AG10803 (cell line): ENCODE results near the gene CSRP1.

ENCODE experiments used
- DNase-seq: peaks from one replicate; pipeline ENCODE4 v3.0.0; 2010; ENCODE audit warnings: low read depth
- H3K4me3 ChIP-seq: 2 replicates; pipeline ENCODE4 v1.5.1; 2011; ENCODE audit warnings: mild to moderate bottlenecking, low read length, control low read depth
- CTCF ChIP-seq: conservative IDR thresholded peaks from 2 replicates; pipeline ENCODE4 v1.5.1; 2011; ENCODE audit warnings: mild to moderate bottlenecking, low read length, control low read depth, inconsistent platforms

The CSRP1 gene

GRCh38 chr1:201542309-201543035 is 35.5 kb upstream of the CSRP1 start:
- no peak for TF ChIP-seq CTCF
- peak; percentile 83 for DNase-seq
- H3K4me3 ChIP-seq = peak overlapping the region; percentile 24

GRCh38 chr1:201540846-201541735 is 34.2 kb upstream of the CSRP1 start:
- peak overlapping the region; percentile 94 for H3K4me3 ChIP-seq
- DNase-seq = no peak
- no peak for TF ChIP-seq CTCF

GRCh38 chr1:201539561-201540431 is 32.9 kb upstream of the CSRP1 start:
- TF ChIP-seq CTCF = no peak
- peak; percentile 58 for DNase-seq

GRCh38 chr1:201538612-201539551 is 32.0 kb upstream of the CSRP1 start, which contains the start of gene NAV1:
Gene NAV1, plus strand, starts transcription at chr1:201539127. Its CDS starts 83,758 bp downstream, at chr1:201622885.
- H3K4me3 ChIP-seq = peak within 1 kb of the TSS; percentile 94
- no peak for TF ChIP-seq CTCF
- DNase-seq = peak; percentile 90

More at GRCh38 chr1:201539561-201540431, 32.9 kb upstream of the CSRP1 start:
- peak overlapping the region; percentile 94 for H3K4me3 ChIP-seq

- TF ChIP-seq CTCF = no peak
- H3K4me3 ChIP-seq = peak overlapping the region; percentile 94
- peak; percentile 37 for DNase-seq
Observed at GRCh38 chr1:201537891-201538611, 31.1 kb upstream of the CSRP1 start.
